Measurements from ENCODE around the gene EXOC3L4.

The EXOC3L4 gene

DNA sequence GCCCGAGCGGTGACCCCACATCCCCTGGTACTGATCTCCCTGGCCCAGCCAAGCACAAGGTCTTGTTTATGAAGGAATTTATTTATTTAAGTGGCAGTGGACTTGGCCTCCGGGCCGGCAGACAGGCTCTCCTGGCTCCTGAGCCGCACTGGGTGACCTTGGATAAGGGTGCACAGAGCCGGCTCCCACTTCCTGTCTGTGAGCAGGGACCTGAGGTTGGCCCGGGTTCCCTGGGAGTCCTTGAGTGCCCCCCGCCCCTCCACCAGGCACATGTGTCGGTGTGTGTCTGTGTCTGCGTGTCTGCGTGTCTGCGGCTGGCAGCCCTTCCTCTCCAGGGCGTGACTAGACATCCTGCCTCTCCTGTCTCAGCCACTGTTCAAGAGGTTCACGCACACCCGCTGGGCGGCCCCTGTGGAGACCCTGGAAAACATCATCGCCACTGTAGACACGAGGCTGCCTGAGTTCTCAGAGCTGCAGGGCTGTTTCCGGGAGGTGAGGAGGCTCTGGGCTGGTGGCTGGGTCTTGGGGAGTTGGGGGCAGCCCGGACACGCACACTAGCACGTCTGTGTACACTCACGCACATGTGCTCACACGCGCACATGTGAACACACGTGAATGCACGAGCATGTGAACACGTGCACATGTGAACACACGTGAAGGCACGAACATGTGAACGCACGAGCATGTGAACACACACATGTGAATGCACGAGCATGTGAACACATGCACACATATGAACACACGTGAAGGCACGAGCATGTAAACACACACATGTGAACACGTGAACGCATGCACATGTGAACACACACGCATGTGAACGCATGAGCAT lies 38.1 kb downstream of the EXOC3L4 start:
- ATAC-seq (ENCODE audit: low read depth) (no peak), DNase-seq (ENCODE audit: low spot score) (peak; percentile 71)
- Histone ChIP-seq H3K9me3 (ENCODE audit: severe bottlenecking) (no peaks in the 10 kb centered on the region), H3K4me3 (ENCODE audit: severe bottlenecking) (no peak overlapping the region), H3K27me3 (ENCODE audit: insufficient read depth, poor library complexity, severe bottlenecking) (no peaks in the 10 kb centered on the region), H3K27ac (ENCODE audit: poor library complexity, severe bottlenecking) (peak overlapping the region; percentile 94), H3K4me1 (ENCODE audit: insufficient read depth, poor library complexity, severe bottlenecking) (peaks cover 51% of the 10 kb centered on the region), H3K36me3 (ENCODE audit: low read depth) (peaks cover 6% of the 10 kb centered on the region)
- no peak for TF ChIP-seq CTCF (IDR thresholded peaks at IDR 0.05; ENCODE audit: poor library complexity, severe bottlenecking)

DNA sequence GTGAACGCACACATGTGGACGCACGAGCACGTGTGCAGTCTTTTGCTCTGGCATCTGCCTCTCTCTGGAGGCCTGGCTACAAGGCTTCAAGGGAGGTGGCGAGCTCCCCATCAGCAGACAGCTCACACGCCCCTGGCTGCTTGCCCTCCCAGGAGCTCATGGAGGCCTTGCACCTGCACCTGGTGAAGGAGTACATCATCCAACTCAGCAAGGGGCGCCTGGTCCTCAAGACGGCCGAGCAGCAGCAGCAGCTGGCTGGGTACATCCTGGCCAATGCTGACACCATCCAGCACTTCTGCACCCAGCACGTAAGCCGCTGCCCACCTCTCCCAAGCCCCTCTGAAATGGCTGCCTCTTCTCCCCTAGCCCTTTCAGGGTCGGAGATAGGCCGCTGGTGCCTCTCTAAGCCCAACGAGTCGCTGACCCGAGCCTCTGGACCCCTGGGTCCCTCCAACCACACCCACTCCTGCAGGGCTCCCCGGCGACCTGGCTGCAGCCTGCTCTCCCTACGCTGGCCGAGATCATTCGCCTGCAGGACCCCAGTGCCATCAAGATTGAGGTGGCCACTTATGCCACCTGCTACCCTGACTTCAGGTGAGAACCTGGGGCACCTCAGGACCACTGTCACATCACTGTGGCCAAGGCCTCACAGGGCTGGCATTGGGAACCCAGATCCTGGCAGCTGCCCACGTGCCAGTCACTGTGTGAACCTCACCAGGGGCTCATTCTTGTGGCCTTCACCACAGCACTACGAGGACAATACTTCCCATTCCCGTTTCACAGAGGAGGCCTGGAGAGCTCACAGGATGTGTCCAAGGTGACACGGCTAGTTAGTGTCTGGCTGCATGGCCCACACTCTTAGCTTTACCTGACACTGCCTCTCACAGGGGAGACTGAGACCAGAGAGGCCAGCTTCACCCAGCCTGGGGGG lies 39.0 kb downstream of the EXOC3L4 start:
- Histone ChIP-seq H3K4me3 (ENCODE audit: severe bottlenecking) (no peak overlapping the region), H3K27me3 (ENCODE audit: insufficient read depth, poor library complexity, severe bottlenecking) (no peaks in the 10 kb centered on the region), H3K27ac (ENCODE audit: poor library complexity, severe bottlenecking) (no peak overlapping the region), H3K9me3 (ENCODE audit: severe bottlenecking) (no peaks in the 10 kb centered on the region), H3K4me1 (ENCODE audit: insufficient read depth, poor library complexity, severe bottlenecking) (peaks cover 44% of the 10 kb centered on the region), H3K36me3 (ENCODE audit: low read depth) (peaks cover 6% of the 10 kb centered on the region)
- peak; percentile 64 for DNase-seq (ENCODE audit: low spot score)
- TF ChIP-seq CTCF (IDR thresholded peaks at IDR 0.05; ENCODE audit: poor library complexity, severe bottlenecking), result no peak
- no peak for ATAC-seq (ENCODE audit: low read depth)

GRCh38 chr14:103134405-103134804 lies 39.9 kb downstream of the EXOC3L4 start:
- DNase-seq (ENCODE audit: low spot score), result no peak
- H3K4me3 ChIP-seq (ENCODE audit: severe bottlenecking), result no peak overlapping the region
- no peak for TF ChIP-seq CTCF (IDR thresholded peaks at IDR 0.05; ENCODE audit: poor library complexity, severe bottlenecking)
- H3K36me3 ChIP-seq (ENCODE audit: low read depth), result peaks cover 6% of the 10 kb centered on the region
- H3K9me3 ChIP-seq (ENCODE audit: severe bottlenecking), result no peaks in the 10 kb centered on the region
- H3K4me1 ChIP-seq (ENCODE audit: insufficient read depth, poor library complexity, severe bottlenecking), result peaks cover 35% of the 10 kb centered on the region
- ATAC-seq (ENCODE audit: low read depth), result no peak
- no peaks in the 10 kb centered on the region for H3K27me3 ChIP-seq (ENCODE audit: insufficient read depth, poor library complexity, severe bottlenecking)
- H3K27ac ChIP-seq (ENCODE audit: poor library complexity, severe bottlenecking), result no peak overlapping the region

DNA sequence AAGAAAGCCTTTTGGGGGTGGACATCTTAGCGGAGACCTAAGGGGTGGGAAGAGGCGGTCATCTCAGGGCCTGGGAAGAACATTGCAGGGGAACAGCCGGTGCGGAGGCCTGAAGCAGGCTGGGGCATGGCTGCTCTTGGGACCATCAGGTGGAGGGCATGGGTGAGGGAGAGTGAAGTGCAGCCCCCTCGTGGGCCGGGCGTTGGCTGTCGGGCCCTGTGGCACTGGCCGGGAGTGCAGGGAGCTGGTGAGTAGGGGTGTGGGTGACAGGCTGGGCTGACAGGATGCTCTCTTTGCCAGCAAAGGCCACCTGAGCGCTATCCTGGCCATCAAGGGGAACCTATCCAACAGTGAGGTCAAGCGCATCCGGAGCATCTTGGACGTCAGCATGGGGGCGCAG lies 40.4 kb downstream of the EXOC3L4 start:
- TF ChIP-seq CTCF (IDR thresholded peaks at IDR 0.05; ENCODE audit: poor library complexity, severe bottlenecking), result no peak
- Histone ChIP-seq H3K36me3 (ENCODE audit: low read depth) (peaks cover 6% of the 10 kb centered on the region), H3K27ac (ENCODE audit: poor library complexity, severe bottlenecking) (no peak overlapping the region), H3K9me3 (ENCODE audit: severe bottlenecking) (no peaks in the 10 kb centered on the region), H3K4me1 (ENCODE audit: insufficient read depth, poor library complexity, severe bottlenecking) (peaks cover 30% of the 10 kb centered on the region), H3K27me3 (ENCODE audit: insufficient read depth, poor library complexity, severe bottlenecking) (no peaks in the 10 kb centered on the region), H3K4me3 (ENCODE audit: severe bottlenecking) (no peak overlapping the region)
- no peak for DNase-seq (ENCODE audit: low spot score)
- ATAC-seq (ENCODE audit: low read depth), result no peak
